DLD1 (cell line): ENCODE measurements around the gene FMO2.

Experiments
- in situ Hi-C: cut with HindIII; loops from 2 replicates; pipeline ENCODE4 v1.10.0; 2017; ENCODE audit warnings: low sequenced_read_pairs

The FMO2 gene, protein sequence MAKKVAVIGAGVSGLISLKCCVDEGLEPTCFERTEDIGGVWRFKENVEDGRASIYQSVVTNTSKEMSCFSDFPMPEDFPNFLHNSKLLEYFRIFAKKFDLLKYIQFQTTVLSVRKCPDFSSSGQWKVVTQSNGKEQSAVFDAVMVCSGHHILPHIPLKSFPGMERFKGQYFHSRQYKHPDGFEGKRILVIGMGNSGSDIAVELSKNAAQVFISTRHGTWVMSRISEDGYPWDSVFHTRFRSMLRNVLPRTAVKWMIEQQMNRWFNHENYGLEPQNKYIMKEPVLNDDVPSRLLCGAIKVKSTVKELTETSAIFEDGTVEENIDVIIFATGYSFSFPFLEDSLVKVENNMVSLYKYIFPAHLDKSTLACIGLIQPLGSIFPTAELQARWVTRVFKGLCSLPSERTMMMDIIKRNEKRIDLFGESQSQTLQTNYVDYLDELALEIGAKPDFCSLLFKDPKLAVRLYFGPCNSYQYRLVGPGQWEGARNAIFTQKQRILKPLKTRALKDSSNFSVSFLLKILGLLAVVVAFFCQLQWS

DNA sequence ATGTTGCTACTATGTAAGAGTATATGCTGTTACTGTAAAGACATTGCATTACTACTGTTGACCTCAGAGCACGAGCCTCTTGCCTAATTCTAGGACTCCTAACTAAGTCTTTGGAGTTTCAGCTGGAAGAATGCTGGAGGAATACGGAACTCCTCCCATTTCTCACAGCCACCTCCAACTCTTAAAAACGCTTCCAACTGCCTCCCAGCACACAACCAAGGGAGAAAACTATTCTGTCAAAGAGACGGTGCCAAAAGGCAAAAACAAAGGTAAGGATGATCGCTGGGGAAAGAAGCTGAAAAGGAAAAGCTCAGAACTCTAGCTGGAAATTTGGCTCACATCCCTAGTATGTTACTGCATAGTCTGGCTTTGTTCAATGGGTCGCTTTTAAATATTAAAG is at the start of gene FMO2:
Gene FMO2, plus strand, starts transcription at position 210 of the 400 bp plus-strand sequence. CDS start 414 bp downstream, outside the sequence.
- in situ Hi-C loops: no loop called here

DNA sequence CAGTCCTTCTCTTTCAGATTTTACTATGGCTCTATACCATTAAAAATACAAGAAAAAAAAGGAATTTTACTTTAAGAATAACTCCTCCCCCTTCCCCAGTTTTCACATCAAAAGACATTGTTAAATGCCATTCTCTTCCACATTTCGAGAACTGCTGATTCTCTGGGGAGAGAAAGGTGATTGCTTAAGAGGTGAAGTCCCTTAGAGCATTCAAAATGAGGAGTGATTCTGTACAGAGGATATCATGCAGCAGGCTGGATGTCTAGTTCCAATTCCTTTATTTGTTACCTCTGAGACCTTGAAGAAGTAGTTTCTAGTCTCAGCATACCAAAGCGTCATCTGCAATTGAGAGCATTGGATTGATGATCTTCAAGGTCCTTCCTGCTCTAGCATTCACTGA is 47.5 kb upstream of the FMO2 start:
- in situ Hi-C loops: no loop called here

DNA sequence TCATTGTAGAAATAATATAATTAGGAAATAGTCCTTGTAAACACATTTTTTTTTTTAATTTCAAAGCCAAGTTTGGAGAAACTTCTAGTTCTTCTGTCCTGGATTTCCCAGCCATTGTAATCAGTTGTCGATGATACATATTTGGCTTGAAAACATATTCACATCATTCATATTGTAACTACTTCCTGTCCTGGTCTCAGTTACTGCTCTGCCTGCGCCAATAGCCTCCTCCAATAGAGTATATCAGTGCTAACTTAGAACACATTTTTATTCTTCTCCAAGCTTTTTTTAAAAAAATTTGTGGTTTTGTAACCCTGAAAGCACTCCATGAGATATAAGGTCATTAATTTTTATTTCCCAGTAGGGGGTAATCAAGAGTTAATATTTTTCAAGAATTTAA is 46.1 kb upstream of the FMO2 start:
- in situ Hi-C loops: no loop called here

DNA sequence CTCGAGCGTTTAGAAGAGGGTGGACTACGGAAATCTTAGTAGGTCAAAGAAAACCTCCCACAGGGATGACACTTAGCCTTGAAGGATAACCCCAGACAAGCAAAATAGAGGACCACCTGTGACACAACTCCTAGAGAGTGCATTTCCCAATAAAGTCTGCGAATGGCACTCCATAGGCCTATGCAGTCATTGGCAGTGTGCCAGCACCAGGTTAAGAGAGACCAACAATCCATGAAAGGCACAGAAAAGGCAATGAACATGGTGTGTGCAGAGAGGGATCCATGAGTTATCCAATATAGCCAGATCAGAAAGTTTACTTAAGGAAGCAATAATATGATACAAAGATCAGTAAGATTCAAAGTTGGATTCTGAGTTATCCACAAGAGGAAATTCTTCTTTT is 45.2 kb upstream of the FMO2 start:
- in situ Hi-C loops: no loop called here

DNA sequence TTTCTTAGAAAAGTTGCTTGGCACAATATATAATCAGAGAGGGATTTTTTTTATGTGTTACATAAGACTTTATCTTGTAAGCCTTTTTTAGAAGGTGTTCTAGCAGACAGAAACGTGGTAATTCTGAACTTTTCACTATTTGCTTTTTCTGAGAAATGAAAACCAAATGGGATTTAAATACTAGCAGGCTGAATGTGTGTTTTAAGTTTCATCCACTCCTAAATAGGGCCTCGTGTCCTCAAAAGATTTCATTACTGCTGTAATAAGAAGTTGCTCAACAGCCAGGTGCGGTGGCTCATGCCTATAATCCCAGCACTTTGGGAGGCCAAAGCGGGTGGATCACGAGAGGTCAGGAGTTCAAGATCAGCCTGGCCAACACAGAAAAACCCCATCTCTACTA is 44.7 kb upstream of the FMO2 start:
- in situ Hi-C loops: no loop called here

DNA sequence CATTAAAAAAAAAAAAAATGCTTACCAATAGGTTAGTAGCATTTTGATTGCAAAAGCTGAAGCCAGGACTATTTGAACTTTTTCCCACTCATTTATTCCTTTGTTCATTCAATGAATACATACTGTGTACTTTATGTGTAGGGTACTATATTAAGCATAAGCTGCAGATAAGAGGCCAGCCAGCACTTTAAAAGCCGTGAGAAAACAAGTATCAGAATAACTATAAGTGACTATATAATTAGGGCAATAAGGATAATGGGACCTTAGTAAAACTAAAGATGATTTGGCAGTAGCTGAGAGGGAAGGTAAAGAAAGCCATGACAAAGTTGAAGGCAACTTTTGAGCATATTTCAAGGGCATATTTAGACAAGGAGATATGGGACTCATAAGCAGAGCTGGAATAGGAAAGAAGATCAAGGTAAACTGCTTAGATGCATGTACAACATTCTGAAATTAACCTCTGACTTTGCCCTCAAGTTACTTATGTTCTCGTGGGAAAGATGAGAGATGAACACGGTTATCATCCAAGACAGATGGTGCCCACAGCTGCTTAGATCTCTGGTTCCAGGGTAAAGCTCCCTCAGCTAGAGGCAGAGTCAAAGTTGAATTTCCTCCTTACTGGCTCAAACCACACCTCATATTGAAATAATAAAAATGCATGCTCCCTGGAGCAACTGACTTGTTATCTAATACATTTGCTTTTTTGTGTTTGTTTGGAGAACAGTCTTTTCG is 44.0 kb upstream of the FMO2 start:
- in situ Hi-C loops: no loop called here

DNA sequence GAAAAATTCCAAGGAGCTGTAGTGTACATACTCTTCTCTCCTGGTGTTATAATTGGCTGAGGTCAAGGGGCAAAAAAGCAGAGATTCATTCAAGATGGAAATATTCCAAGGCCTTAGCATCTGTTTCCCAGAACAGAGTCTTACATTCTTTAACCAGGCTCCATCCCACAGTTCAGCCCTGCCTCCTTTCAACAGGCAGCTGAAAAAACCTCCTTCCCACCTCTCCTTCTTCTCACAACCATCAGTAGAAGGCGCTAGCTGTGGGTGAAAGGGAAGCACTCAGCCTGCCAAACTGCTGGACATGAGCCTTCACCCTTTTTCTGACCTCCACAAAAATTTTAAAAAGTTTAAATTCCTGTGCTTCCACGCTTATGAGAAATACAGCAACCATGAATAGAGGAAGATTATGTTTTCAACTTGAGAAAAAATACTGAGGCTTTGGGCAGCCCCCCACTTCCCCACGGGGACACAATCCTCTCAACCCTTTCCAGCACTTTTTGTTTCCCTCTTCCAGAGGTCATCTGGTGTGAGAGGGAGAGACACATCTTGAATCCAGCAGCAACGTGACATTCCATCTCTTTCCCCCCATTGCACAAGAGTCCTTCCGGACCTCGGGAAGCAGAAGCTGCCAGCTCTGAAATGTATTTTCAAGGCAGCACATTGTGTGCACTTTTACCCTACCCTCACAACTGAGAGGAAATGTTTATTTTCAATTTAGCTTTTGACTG is 43.2 kb upstream of the FMO2 start:
- in situ Hi-C loops: no loop called here

DNA sequence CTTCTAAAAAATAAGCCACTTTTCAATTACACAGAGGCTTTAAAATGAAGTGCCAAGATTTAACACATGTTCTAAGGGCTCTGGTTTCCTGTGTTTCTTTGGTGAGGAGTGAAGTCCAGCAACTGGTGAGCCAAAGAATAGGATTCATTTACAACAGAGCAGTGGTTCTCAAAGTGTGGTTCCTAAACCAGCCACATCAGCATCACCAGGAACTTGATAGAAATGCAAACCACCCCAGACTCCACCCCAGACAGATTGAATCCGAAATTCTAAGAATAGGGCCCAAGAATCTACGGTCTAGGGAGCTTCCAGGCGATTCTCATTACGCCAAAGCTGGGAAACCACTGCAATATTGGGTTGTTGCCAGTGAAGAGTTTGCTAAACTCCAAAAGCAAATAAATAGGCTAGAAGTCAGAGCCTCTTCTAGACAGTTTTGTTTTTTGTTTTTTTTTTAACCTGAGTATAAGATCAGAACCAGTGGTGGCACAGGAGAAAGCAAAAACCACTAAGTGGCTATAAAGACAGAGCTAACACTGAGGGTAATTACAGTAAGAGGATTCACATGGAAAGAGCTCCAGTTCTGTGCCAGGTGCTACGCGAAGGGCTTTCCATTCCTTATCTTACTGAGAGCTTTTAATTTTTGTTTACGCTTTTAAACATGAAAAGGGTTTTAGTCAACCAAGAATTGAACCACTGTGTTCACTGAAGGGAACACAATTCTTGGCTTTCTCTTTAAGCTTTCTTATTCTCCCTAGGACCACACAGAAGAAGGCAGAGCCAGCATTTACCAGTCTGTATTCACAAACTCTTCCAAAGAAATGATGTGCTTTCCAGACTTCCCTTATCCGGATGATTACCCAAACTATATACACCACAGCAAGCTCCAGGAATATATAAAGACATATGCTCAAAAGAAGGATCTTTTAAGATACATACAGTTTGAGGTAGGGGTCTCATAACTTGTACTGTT is 42.4 kb upstream of the FMO2 start:
- in situ Hi-C loops: no loop called here

DNA sequence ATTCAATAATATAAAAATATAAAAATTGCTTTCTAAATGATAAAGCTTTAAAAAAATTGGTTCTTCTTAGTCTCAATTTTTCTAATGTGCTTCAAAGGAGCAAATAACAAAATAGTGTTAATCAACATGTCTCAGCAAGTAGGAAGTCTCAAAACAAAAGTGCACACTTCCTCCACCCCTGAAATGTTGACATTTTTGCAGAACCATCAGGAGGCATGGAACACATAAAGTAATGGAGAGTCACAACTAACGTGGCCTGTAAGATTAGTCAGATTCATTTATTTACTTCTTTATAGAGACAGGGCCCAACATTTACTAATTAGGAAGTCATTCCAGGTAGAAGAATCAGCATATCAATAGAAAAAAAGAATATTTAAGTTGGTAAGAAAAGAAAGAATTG is 34.9 kb upstream of the FMO2 start:
- in situ Hi-C loops: no loop called here

DNA sequence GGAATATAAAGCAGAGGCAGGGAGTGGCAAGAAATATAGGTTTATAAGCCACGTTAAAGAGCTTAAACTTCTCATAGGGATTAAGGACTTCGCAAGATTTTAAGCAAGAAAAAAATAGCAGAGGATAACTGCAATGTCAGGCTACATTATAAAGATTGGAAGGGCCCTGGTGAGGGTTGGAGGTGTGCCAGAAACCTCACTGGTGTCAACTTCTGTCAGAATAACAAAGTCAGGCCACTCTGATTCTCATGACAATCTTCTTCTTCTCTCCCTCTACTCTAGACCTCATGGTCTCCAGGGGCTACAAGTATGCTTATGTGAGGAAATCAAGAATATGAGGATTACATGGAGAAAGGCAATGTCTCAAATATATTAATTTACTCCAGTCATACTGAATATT is 32.6 kb upstream of the FMO2 start:
- in situ Hi-C loops: no loop called here

DNA sequence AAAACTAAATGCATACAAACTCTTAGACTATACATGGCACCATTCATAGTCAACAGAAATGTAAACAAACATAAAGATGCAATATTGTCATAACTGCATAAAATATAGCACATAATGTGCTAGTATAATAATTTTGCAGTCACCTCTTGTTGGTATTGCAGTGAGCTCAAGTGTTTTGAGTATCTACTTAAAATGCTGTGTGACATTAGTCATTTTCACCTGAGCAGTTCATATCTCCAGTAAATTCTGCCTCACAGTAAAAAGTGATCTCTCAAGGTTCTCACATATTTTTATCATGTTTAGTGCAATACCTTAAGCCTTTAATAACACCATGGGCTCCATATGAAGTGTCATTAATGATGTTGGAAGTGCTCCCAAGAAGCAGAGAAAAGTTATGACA is 29.6 kb upstream of the FMO2 start:
- in situ Hi-C loops: no loop called here

DNA sequence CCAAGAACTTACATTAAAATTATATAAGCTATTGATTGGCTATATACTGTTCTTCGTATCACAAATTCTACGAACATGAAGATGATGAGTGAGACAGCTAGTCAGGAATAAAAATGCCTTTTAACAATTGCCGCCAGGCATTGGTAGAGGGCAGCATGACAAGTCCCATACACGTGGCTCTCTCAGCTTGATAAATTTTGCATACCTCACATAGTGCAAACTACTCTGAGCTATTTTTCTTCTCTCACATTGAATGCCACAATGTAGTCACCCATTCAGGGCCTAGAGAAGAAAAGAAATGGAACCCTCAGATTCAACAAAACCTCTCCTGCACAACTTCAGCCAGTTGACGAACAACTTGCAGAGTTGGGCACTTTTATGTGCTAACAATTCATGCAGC is 27.0 kb upstream of the FMO2 start:
- in situ Hi-C loops: no loop called here

DNA sequence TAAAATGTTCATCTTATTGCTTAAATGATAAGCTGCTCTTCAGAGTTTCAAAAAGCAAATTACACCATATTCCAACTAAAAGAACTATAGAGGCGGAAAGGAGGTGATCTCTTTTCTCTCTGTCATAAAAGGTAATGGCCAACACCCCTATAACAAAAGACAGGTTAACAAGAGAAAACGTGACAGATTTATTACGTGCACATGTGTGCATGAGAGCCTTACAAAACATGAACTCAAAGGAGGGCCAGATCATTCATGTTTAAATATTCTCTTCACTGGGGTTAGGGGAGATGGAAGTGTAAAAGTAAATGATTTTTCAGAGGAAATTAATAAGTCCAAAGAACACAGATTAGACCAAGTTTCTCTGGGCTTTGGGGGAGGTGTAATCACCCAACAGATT is 26.5 kb upstream of the FMO2 start:
- in situ Hi-C loops: no loop called here

DNA sequence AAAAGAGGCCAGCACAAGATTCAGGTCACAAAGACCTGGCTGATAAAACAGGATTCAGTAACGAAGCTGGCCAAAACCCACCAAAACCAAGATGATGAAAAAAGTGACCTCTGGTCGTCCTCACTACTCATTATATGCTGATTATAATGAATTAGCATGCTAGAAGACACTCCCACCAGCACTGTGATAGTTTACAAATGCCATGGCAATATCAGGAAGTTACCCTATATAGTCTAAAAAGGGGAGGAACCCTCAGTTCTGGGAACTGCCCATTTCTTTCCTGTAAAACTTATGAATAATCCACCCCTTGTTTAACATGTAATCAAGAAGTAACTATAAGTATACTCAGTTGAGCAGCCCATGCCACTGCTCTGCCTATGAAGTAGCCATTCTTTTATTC is 26.0 kb upstream of the FMO2 start:
- in situ Hi-C loops: no loop called here

DNA sequence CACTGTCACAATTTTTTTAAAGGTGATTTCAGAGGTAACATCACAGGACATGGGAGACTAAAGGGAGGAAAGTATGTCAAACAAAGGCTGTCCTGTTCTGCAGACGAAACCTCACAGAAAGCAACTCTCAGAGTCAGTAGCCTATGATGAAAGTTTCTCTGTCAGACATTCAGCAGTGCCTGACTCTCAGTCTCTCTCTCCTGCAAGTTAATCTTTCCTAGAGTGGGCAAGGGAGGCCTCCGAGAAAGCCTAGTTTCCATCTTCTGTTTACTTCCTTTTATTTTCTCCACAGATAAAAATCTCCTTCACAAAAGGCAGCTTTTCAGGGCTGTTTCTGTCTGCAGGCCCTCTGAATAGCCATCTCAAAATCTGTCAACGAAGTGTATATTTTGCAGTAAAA is 24.9 kb upstream of the FMO2 start:
- in situ Hi-C loops: no loop called here

DNA sequence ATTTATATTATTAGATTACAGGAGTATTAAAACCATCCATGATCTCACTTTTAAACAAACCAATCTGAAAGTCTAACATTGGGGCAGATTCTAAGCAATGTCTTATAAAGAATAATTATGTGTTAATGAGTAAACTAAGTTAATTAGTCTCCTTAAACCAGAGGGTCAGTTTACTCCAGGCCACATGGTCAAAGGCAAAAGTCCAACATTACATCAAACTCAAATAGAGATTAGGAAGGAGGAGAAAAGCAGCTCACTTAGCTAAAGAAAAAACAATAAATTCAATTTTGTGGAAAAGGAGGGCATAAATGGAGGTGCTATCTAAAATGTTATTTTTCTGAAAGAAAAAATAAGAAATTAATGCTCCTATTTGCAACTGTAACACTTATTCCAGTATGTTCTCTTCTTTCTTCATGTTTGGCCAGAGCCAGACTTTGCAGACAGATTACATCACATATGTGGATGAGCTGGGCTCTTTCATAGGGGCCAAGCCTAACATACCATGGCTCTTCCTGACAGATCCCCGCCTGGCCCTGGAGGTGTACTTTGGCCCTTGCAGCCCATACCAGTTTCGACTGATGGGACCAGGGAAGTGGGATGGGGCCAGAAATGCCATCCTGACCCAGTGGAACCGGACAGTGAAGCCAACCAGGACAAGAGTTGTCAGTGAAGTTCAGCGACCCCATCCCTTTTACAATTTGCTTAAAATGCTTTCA is 24.3 kb upstream of the FMO2 start:
- in situ Hi-C loops: no loop called here

DNA sequence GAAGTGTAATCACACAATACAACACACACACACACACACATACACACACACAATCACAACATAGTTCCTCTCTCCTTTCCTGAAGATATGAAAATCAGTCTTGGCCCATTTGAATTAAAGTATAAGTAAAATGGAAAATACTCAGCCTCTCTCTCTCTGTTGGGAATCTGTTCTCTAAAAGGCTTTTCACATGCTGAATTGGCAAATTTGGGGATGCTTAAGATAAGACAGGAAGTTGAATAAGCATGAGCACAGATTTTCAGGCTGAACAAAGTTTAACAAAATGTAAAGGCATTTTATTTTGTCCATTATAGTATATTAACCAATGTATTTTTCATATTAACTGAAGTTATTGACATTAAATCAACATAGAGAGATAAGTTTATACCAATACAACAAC is 23.7 kb upstream of the FMO2 start:
- in situ Hi-C loops: no loop called here

DNA sequence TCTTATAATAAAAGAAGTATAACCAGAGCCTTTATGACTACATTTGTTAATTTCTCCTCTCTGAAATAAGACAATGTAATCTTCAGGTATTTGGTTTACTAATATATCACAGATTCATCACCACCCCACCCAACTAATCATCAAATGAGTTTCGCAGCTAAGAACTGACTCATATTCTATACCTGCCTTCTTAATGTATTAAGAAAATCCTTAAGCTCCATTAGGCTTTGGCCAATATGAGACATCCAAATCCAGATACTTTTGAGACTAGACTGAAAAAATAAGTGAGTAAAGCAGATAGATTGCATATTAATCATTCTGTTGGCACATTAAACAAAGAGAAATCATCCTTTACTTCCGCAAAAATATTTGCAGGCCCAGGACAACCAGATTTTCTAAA is 18.7 kb upstream of the FMO2 start:
- in situ Hi-C loops: no loop called here

DNA sequence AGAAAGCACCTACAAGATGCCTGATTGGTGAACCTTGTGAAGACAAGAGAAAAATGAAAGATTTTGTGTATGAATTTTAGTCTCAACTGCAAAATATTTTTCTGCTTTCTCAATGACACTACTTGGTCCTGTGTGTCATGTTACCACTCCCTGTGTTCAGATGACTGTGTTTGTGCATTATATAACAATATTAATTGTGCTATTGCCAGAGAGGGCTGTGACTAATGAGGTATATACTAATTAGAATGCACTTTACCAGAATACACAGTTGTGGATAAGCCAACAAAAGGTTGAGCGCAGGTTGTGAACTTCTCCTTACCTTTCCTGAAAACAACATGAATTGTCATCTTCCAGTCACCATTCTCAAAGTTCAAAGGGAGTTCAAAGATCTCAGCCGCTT is 17.3 kb upstream of the FMO2 start:
- in situ Hi-C loops: no loop called here

DNA sequence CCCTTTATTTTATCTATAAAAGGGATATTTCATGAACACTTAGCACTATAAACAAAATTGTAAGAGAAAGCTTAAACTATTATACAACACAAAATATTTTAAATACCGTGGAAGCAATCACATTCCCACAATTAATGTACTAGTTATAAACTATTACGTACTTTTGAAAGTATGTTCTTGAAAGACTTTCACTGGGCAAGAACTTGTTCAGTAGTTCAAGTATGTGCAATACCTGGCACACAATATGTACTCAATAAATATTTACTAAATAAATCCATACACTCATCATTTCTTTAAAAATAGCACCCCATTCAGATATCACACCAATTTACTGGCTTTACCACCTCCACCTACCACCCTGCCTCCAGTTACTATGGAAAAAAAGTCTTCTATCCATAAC is 12.6 kb upstream of the FMO2 start:
- in situ Hi-C loops: no loop called here
